ENCODE results near the gene SLC4A5.
"Not testable (repeated sequence)": the region's sequence is repeated elsewhere in the genome, so short reads cannot be mapped to it uniquely, and the experiment has no call there.

SLC4A5 gene

DNA sequence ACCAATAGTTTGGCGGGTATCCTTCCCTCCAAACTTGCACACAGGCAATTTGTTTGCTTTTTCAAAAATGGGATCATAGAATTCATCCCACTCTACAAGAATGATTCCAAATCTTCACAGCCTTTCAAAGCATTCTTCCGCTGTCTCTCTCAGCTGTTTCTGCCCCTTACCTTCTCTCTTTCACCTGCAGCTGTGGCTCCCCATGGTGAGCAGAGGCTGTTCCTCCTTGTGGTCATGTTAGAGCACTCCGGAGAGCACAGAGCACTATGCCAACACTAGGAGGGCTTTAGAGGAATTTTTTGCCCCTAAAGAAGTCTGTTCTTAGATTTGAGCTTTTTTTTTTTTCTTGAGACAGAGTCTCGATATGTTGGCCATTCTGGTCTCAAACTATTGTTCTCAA is 114.4 kb downstream of the SLC4A5 start:
- DNase-seq (ENCODE audit: low read depth in 2 of 2) = no peak

GRCh38 chr2:74227646-74228045 is 115.6 kb downstream of the SLC4A5 start:
- DNase-seq (ENCODE audit: low read depth in 2 of 2) = no peak

- DNase-seq (ENCODE audit: low read depth in 2 of 2) = no peak
Observed at GRCh38 chr2:74226648-74227213, 116.5 kb downstream of the SLC4A5 start.

- DNase-seq (ENCODE audit: low read depth in 2 of 2) = no peak
Observed at GRCh38 chr2:74225698-74226459, 117.3 kb downstream of the SLC4A5 start.

GRCh38 chr2:74223941-74224770 is 119.1 kb downstream of the SLC4A5 start:
- no peak for DNase-seq (ENCODE audit: low read depth in 2 of 2)

- DNase-seq (ENCODE audit: low read depth in 2 of 2) = no peak
Observed at GRCh38 chr2:74222300-74222650, 120.9 kb downstream of the SLC4A5 start.

- no peak for DNase-seq (ENCODE audit: low read depth in 2 of 2)
Observed at GRCh38 chr2:74221604-74222299, 121.5 kb downstream of the SLC4A5 start.

GRCh38 chr2:74221091-74221490 is 122.1 kb downstream of the SLC4A5 start:
- DNase-seq (ENCODE audit: low read depth in 2 of 2) = no peak

DNA sequence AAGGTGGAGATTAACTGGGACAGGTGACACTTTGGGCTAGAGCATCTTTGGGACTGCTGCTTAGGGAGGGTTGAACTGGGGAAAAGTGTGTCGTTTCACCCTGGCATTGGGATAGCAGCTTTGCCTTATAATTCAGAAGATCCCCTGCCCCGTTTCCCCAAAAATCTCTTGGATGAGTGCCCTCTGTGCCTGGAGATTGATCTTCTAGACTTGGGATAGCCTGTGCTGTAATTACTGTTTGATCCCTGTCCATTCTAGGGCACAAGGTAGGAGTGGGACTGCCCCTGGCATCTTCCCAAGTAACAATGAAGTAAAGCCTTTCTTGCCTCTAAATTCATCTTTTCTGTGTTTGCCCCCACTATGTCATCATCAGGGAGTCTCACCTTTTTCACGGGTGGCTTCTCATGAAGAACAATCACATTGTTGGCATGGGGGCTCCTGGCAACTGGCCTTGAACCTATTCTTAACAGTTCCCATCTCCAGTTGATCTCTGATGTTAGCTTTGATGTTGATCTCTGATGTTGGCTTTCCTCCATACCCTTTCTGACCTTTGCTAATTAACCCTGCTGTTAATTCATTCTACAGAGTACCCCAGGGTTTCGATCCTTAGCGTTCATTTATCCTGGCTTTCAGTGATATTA is 123.2 kb downstream of the SLC4A5 start:
- DNase-seq (ENCODE audit: low read depth in 2 of 2) = no peak

DNA sequence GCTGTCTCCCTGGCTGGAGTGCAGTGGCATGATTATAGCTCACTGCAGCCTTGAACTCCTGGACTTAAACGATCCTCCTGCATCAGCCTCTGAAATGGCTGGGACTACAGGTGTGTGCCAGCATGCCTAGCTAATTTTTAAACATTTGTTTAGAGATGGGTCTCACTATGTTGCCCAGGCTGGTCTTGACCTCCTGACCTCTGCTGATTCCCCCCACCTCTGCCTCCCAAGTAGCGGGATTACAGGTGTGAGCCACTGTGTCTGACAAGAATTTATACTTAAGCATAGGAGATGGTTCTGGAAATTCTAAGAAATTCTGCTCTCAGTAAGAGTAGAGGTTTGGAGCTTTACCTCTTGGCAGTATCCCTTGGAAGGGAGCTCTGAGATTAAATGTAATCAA is 126.6 kb downstream of the SLC4A5 start:
- no peak for DNase-seq (ENCODE audit: low read depth in 2 of 2)

- not testable (repeated sequence) for DNase-seq (ENCODE audit: low read depth in 2 of 2)
Observed at GRCh38 chr2:74215771-74216170, 127.4 kb downstream of the SLC4A5 start.

- no peak for DNase-seq (ENCODE audit: low read depth in 2 of 2)
Observed at GRCh38 chr2:74212702-74213410, 130.4 kb downstream of the SLC4A5 start.

DNA sequence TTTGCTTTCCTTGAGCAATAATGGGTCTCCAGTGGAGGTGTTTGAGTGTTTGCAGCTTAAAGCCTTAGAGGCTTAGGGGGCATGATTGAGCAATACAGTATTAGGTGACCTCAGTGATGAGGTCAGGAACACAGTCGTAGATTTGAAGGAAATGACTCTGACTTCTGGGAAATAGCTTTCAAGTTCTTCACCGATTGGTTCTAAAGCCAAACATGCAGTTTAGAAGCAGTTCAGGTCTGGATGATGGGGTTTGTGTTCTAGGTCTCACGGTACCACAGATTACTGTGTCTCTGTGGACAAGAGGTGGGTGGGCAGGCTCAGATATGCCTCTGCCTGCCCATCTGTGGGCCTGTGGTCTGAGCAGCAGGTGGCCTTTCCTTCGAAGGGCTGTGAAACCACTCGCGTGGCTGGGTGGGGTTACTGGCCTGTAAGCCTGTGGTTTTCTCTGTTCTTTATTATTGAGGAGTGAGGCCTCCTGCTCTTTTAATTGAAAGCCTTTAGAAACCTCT is 137.0 kb downstream of the SLC4A5 start:
- no peak for DNase-seq (ENCODE audit: low read depth in 2 of 2)

- DNase-seq (ENCODE audit: low read depth in 2 of 2) = no peak
Observed at GRCh38 chr2:74205596-74205995, 137.6 kb downstream of the SLC4A5 start.

DNA sequence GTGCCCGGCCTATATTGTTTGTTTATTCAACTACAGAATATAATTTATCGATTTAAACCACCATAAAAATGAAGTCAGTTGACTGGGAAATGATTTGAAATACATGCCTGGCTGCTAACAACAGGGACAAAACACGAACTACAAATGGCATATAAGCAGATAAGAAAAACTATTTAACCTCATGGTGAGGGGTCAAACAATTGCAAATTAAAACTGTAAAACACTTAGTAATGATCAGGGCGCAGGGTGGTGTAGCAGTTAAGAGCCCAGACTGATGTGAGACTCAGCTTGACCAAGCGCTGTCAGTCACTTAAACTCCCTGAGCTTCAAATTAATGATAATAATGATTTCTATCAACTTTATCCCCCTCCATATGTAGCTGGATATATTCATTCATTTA is 138.1 kb downstream of the SLC4A5 start:
- DNase-seq (ENCODE audit: low read depth in 2 of 2) = no peak

DNA sequence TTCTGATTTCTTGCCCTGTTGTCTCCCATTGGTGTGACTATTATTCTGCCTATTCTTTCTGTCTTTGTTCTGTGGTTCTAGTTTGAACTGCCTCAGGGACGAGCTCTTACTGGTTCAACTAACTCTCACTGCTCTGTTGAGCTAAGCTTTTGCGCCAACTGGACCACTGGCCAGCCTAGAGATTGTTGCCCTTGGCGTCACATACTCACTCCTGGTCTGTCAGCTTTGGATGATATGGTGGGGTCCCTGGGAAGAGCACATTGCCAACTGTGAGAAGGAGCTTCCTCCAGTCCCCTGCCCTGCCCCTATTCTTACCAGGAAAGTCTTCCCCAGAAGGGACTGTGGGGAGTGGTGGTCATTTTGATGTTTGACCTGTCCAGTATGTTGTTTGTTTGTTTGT is 138.8 kb downstream of the SLC4A5 start:
- no peak for DNase-seq (ENCODE audit: low read depth in 2 of 2)

- DNase-seq (ENCODE audit: low read depth in 2 of 2) = no peak
Observed at GRCh38 chr2:74201596-74201995, 141.6 kb downstream of the SLC4A5 start.

GRCh38 chr2:74201196-74201595 is 142.0 kb downstream of the SLC4A5 start:
- no peak for DNase-seq (ENCODE audit: low read depth in 2 of 2)

DNA sequence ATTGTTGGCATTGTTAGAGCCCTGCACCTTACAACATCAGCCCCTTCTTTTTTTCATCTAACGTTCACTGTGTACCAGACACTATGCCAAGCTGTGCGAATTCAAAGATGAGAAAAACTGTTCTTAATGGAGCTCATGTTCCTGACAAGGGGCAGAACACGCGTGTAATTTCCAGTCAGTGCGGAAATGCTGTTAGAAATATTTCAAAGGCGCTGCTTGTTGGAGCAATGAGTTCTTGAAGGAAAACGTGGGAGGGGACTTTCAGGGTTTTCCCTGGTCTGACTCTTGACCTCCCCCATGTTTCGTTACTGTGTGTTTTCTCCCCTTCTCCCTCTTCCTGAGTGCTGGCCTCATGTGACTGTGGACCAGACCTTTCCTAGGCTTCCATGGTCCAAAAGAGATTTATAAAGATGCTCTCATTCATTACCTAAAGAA is 143.3 kb downstream of the SLC4A5 start:
- DNase-seq (ENCODE audit: low read depth in 2 of 2) = no peak

- no peak for DNase-seq (ENCODE audit: low read depth in 2 of 2)
Observed at GRCh38 chr2:74199275-74199701, 143.9 kb downstream of the SLC4A5 start.
